ENCODE data around the gene MAPK6.
"Not testable (repeated sequence)": the region's sequence is repeated elsewhere in the genome, so short reads cannot be mapped to it uniquely, and the experiment has no call there.

The MAPK6 gene

GRCh38 chr15:52011711-52012144 lies 7.3 kb upstream of the MAPK6 start:
- DNase-seq, result no peak

GRCh38 chr15:52012210-52012609 lies 6.8 kb upstream of the MAPK6 start:
- no peak for DNase-seq

GRCh38 chr15:52013151-52013791 lies 5.7 kb upstream of the MAPK6 start:
- no peak for DNase-seq

- no peak for DNase-seq
Measured at GRCh38 chr15:52014616-52015015, 4.4 kb upstream of the MAPK6 start.

- no peak for DNase-seq
Measured at GRCh38 chr15:52016316-52016715, 2.7 kb upstream of the MAPK6 start.

- no peak for DNase-seq
Measured at GRCh38 chr15:52018244-52018643, 775 bp upstream of the MAPK6 start.

- DNase-seq, result peak; percentile 80
Measured at GRCh38 chr15:52019394-52020220, 588 bp downstream of the MAPK6 start.

GRCh38 chr15:52020221-52021085 lies 1.4 kb downstream of the MAPK6 start:
- DNase-seq, result no peak

GRCh38 chr15:52021128-52021671 lies 2.2 kb downstream of the MAPK6 start:
- DNase-seq, result peak; percentile 78

- no peak for DNase-seq
Measured at GRCh38 chr15:52021892-52022540, 3.0 kb downstream of the MAPK6 start.

- DNase-seq, result no peak
Measured at GRCh38 chr15:52023169-52023922, 4.3 kb downstream of the MAPK6 start.

GRCh38 chr15:52028431-52029093 lies 9.5 kb downstream of the MAPK6 start:
- no peak for DNase-seq

- no peak for DNase-seq
Measured at GRCh38 chr15:52030010-52030409, 11.0 kb downstream of the MAPK6 start.

GRCh38 chr15:52031556-52031955 lies 12.5 kb downstream of the MAPK6 start:
- DNase-seq, result no peak

GRCh38 chr15:52037889-52038505 lies 19.0 kb downstream of the MAPK6 start:
- DNase-seq, result no peak

GRCh38 chr15:52039925-52040781 lies 21.1 kb downstream of the MAPK6 start:
- no peak for DNase-seq

- no peak for DNase-seq
Measured at GRCh38 chr15:52042051-52042851, 23.2 kb downstream of the MAPK6 start.

- peak; percentile 16 for DNase-seq
Measured at GRCh38 chr15:52045795-52046298, 26.8 kb downstream of the MAPK6 start.

GRCh38 chr15:52046552-52046951 lies 27.5 kb downstream of the MAPK6 start:
- not testable (repeated sequence) for DNase-seq

Data from activated CD4-positive, alpha-beta T cell treated with anti-CD3 and anti-CD28 coated beads for 48 hours (primary cell).